ENCODE results near the gene GLO1.

The GLO1 gene

DNA sequence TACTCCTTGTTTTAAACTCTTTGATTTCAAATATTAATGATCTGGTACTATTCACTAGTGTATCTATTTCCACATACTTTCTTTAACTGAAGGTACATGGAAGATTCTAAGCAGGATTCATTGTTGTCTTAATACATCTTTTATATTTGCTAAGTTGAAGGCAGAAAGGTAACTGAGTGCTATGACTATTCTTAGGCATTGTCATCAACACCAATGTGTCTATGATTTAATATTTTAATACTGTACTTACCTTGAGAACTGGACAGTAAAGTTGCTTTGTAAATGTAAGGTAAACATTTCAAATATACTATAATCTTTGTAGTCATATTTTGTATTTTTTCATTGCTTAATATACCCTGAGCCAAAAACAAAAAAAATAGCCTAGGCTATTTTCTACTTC is 54.3 kb downstream of the GLO1 start:
- H3K4me3 ChIP-seq (ENCODE audit: low read depth, low read length): no peak overlapping the region
- TF ChIP-seq, protein P1, sequence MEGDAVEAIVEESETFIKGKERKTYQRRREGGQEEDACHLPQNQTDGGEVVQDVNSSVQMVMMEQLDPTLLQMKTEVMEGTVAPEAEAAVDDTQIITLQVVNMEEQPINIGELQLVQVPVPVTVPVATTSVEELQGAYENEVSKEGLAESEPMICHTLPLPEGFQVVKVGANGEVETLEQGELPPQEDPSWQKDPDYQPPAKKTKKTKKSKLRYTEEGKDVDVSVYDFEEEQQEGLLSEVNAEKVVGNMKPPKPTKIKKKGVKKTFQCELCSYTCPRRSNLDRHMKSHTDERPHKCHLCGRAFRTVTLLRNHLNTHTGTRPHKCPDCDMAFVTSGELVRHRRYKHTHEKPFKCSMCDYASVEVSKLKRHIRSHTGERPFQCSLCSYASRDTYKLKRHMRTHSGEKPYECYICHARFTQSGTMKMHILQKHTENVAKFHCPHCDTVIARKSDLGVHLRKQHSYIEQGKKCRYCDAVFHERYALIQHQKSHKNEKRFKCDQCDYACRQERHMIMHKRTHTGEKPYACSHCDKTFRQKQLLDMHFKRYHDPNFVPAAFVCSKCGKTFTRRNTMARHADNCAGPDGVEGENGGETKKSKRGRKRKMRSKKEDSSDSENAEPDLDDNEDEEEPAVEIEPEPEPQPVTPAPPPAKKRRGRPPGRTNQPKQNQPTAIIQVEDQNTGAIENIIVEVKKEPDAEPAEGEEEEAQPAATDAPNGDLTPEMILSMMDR (IDR thresholded peaks at IDR 0.05; ENCODE audit: low read depth, low read length): no peak

DNA sequence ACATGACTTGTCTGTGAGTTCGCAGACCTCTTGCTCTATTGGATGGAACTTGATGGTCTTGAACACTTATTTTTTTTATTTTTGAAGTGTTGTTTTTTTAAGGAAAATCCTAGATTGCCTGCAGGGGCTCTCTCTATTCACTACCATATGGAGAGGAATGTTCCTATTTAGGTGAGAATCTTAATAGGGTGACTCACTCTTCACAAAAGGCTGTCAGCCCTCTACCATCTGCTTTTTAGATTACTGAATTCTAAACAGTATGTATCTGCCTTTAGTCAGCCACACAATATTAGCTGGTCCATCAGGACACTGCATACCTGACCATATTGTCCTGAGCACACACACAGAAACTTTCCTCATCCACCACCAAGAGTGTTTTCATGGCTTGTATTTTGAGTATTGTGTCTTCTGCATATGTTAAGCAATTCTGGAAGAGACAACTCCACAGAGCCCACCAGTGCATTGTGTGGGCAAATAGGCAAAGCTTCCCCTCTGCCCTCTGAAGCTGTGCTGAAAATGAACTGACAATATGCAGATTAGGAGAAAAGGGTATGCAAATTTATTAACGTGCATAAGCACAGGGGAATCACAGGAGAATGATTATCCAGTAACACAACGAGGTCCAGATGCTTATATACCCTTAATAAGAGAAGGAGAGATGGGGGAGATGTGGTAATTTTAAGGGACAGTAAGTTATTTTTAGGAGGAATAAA is 56.6 kb downstream of the GLO1 start:
- TF ChIP-seq, protein P1 (IDR thresholded peaks at IDR 0.05; ENCODE audit: low read depth, low read length): no peak
- H3K4me3 ChIP-seq (ENCODE audit: low read depth, low read length): no peak overlapping the region

DNA sequence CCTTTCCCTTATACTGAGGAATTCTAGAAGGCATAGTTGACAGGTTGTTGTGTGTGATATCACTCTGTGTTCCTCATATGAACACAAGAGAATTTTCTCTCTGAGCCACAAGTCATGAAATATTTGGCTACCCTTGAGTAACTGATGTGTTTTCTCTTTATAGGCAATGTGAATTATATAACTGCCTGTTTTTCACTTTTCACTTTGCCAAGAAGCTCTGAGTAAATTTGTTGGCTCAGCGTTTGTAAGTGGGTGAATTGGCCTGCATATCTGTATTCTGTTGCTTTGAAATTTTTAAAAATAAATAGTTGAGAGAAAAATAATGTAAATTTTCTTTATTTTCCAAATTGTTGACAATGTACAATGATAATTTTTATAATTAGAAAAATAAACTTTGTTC is 58.0 kb downstream of the GLO1 start:
- H3K4me3 ChIP-seq (ENCODE audit: low read depth, low read length): no peak overlapping the region
- TF ChIP-seq, protein P1 (IDR thresholded peaks at IDR 0.05; ENCODE audit: low read depth, low read length): no peak

DNA sequence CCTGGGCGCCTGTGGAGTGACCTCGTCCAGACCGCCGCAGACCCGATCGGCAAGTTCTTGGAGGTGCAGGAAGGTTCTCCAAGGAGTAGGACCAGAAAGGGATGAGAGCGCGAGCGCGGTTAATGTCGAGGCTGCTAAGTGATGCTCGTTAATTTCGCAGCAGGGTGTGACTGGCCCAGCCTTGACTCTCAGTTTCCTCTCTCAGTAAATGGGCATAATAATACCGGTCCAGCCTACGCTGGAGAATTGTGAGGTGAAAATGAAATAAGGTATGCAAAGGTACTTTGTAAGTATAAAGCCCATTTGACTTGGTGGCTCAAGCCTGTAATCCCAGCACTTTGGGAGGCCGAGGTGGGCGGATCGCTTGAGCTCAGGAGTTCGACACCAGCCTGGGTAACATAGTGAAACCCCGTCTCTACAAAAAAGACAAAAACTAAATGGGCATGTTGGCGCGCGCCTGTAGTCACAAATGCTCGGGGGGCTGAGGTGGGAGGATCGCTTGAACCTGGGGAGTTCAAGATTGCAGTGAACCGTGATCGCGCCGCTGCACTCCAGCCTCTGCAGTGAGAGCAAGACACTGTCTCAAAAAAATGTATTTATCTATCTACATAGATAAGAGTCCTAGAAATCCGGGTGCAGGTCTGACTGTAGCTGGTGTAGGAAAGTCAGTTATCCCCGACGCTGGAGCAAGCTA is 62.6 kb downstream of the GLO1 start:
- H3K4me3 ChIP-seq (ENCODE audit: low read depth, low read length): peak overlapping the region; percentile 84
- TF ChIP-seq, protein P1 (IDR thresholded peaks at IDR 0.05; ENCODE audit: low read depth, low read length): no peak

DNA sequence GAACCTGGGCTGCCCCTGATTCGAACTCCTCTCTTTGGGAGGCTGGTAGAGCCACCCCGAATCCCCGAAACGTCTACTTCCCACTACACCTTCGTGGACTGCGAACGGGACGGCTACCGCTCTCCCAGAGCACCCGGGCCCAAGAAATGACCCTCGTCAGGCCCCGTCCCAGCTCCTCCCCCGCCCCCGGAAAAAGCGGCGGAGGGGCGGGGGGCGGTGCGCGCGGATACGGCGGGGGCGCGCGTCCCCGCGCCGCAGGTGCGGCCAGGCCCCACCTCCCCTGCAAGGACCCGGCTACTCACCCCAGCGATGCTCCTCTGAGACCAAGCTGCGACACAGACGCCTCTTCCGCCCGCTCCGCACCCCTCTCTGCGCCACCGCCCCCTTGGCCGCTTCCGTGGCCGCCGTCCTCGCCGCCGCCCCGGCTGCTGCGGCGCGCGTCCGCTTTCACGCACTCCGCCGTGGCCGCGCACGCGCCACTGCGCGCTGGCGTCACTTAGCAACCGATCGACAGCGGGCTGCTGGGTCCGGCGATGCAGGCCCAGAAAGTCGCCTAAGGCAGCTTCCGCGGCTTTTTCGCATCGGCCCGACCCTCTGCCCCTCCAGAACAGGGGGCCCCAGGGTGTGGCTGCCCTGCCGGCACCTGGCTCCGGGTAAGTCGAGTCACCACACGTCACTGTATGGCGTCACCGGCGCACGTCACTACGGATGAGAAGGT is 63.3 kb downstream of the GLO1 start, which contains the start of gene BTBD9:
TSS of gene BTBD9 (minus strand) at position 432 of the 718 bp plus-strand sequence.
- H3K4me3 ChIP-seq (ENCODE audit: low read depth, low read length): peak within 1 kb of the TSS; percentile 84
- TF ChIP-seq, protein P1 (IDR thresholded peaks at IDR 0.05; ENCODE audit: low read depth, low read length): no peak

DNA sequence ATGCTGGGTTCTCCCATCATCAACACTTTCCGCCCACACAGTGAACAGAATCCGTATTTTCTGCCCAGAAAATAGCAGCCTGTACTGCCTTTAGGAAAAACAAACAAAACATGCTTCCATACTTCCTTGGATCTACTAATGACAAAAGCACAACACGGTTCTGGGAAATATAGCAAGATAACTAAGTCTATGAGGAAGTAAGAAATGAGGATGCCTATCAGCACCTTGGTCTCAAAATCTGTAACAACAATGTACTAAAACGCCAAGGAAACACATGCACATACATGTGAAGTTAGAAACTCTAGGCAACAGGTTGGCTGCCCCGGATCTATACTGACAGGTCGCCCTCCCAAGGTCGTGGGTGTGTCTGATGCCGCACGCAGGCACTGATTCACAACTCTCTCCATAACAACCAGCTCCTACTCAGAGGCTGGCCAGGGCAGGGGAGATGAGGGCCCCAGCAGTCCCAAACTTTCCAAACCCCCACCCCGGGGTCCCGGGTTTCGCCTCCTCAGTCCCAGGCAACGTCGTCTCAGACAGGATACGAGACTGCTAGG is 63.9 kb downstream of the GLO1 start:
- peak overlapping the region; percentile 84 for H3K4me3 ChIP-seq (ENCODE audit: low read depth, low read length)
- TF ChIP-seq, protein P1 (IDR thresholded peaks at IDR 0.05; ENCODE audit: low read depth, low read length): no peak

Data from WI38 (cell line).